ENCODE measurements around the gene PLEK2.

GRCh38 chr14:67436006-67436866 lies 24.3 kb upstream of the PLEK2 start:
- TF ChIP-seq CTCF (conservative IDR thresholded peaks at IDR 0.05; ENCODE audit: low read depth in 2 of 2) (peak; percentile 26 to 35; a peak in 2 of 4 replicates), POLR2AphosphoS5 (IDR thresholded peaks at IDR 0.05; ENCODE audit: low read depth) (no peak), EZH2 (IDR thresholded peaks at IDR 0.05; ENCODE audit: low read depth, unreplicated experiment) (no peak), JUNB (IDR thresholded peaks at IDR 0.05; ENCODE audit: unreplicated experiment) (no peak)
